ENCODE measurements around the gene RTCA. TPM values are rescaled to one million over a fixed set of nuclear protein-coding genes. Genes with fewer than 3 reads are reported as not detected.

Gene RTCA
- polyA plus RNA-seq, 3 donors, result 19.6 to 24.2 (median 20.9) TPM

GRCh38 chr1:100299521-100300222 lies 33.7 kb downstream of the RTCA start:
- H3K27ac ChIP-seq (ENCODE audit: low read depth, low read length), result no peak overlapping the region
- WGBS, 3 donors, result 64 to 87% (median 75%) methylated on average over 6 of the region's 6 CpGs

DNA sequence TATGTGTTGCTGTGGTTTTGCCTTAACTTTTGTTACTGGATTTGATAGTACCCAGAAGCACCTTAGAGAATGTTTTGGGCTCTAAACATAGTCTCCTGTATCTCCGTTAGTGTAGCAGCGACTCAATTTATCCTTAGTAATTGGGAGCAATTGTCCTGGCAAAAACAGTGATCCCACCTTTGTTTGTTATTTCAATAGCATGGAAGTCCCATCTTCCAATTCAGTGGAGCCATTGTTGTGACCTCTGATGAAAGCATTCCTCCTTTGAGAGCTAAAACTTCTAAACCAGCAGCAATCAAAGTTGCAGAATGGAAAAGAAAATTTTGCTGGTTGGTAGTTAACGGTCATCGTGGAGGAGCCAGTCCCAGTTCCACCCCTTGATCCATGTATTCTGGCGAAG lies 34.7 kb downstream of the RTCA start:
- WGBS, 3 donors, result 91 to 94% (median 94%) methylated on average over 5 of the region's 5 CpGs
- H3K27ac ChIP-seq (ENCODE audit: low read depth, low read length), result no peak overlapping the region

- H3K27ac ChIP-seq (ENCODE audit: low read depth, low read length), result no peak overlapping the region
- 90 to 95% (median 94%) methylated on average over 2 of the region's 2 CpGs for WGBS, 3 donors
These were observed 36.7 kb downstream of the RTCA start for GRCh38 chr1:100302739-100303138.

GRCh38 chr1:100304227-100304626 lies 38.2 kb downstream of the RTCA start:
- H3K27ac ChIP-seq (ENCODE audit: low read depth, low read length), result no peak overlapping the region
- WGBS, 3 donors, result 93 to 96% (median 93%) methylated on average over 2 of the region's 2 CpGs

- 75 to 90% (median 88%) methylated on average over 3 of the region's 3 CpGs for WGBS, 3 donors
- no peak overlapping the region for H3K27ac ChIP-seq (ENCODE audit: low read depth, low read length)
These were observed 38.9 kb downstream of the RTCA start for GRCh38 chr1:100304921-100305320.

- no peak overlapping the region for H3K27ac ChIP-seq (ENCODE audit: low read depth, low read length)
These were observed 39.9 kb downstream of the RTCA start for GRCh38 chr1:100305954-100306353.

GRCh38 chr1:100306735-100307313 lies 40.8 kb downstream of the RTCA start:
- no peak overlapping the region for H3K27ac ChIP-seq (ENCODE audit: low read depth, low read length)
- 67 to 88% (median 81%) methylated on average over 2 of the region's 2 CpGs for WGBS, 3 donors

More at GRCh38 chr1:100305954-100306353, 39.9 kb downstream of the RTCA start:
- 92 to 93% (median 92%) methylated on average over 3 of the region's 3 CpGs for WGBS, 3 donors

DNA sequence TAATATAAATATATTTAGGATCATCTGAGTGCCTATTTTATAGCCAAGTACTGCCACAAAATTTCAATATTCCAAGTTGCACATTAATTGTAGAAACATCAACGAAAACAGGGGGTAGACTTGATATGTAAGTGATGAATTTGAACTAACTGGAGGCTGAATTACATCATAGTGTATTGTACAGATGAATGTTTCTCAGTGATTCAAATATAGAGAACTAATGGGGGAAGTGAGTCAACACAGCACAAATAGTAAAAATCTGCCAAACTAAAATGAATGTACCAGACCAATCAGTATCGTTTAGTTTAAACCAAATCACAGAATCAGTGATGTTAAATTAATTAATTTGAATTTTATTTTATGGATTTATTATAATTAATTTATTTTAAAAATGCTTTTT lies 42.8 kb downstream of the RTCA start:
- no peak overlapping the region for H3K27ac ChIP-seq (ENCODE audit: low read depth, low read length)
- WGBS, 3 donors, result 69 to 78% (median 72%) methylated on average over 2 of the region's 2 CpGs

DNA sequence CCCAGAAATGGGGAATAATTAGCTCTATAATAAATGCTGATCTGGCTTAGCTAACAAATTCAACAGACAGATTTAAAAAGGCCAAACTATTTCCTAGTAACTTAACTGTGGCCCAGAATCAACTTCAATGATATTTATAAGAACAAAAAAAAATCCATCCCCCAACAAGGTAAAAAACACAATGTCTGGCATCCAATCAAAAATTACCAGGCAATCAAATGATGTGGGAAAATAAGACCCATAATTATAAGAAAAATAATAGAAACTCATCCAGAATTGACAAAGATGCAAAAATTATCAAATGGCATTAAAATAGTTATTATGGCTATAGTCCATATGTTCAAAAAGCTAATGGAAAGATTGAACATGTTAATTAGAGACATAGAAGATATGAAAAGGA lies 43.8 kb downstream of the RTCA start:
- no peak overlapping the region for H3K27ac ChIP-seq (ENCODE audit: low read depth, low read length)

DNA sequence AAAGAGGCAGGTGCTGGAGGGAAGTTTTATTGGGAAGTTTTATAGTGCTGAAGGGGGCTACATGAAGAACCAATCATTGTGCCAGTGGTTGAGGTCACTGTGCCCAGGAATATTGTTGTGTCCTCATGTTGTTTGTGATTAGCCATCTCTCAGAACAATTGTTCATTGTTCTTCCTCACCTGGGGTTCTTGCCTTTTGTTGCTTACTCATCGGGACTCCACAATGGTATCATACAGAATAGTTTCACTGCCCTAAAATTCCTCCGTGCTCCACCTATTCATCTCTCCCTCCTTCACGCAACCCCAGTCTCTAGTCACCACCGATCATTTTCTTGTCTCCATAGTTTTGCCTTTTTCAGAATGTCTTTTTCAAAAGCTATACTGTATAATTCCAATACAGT lies 47.4 kb downstream of the RTCA start:
- 58 to 86% (median 85%) methylated on average over 4 of the region's 4 CpGs for WGBS, 3 donors
- H3K27ac ChIP-seq (ENCODE audit: low read depth, low read length), result no peak overlapping the region

- H3K27ac ChIP-seq (ENCODE audit: low read depth, low read length), result no peak overlapping the region
These were observed 50.6 kb downstream of the RTCA start for GRCh38 chr1:100316622-100317021.

GRCh38 chr1:100320311-100321099 lies 54.5 kb downstream of the RTCA start:
- 85 to 92% (median 88%) methylated on average over 2 of the region's 2 CpGs for WGBS, 3 donors

DNA sequence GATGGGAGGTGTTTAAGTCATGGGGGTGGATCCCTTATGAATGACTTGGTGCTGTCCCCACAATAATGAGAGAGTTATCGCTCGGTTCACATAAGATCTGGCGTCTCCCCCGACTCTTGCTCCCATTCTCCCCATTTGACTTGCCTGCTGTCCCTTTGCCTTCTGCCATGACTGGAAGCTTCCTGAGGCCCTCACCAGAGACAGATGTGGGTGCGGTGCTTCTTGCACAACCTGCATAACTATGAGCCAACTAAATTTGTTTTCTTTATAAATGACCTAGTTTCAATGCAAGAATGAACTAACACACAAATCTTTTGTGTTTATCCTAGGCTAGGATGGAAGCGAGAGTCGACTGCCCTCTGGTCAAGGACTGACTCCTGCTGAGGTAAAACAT lies 55.1 kb downstream of the RTCA start:
- whole genome bisulfite sequencing, 3 donors, result 90 to 96% (median 94%) methylated on average over 7 of the region's 7 CpGs
- H3K27ac ChIP-seq (ENCODE audit: low read depth, low read length), result no peak overlapping the region

More at GRCh38 chr1:100320311-100321099, 54.5 kb downstream of the RTCA start:
- no peak overlapping the region for H3K27ac ChIP-seq (ENCODE audit: low read depth, low read length)

DNA sequence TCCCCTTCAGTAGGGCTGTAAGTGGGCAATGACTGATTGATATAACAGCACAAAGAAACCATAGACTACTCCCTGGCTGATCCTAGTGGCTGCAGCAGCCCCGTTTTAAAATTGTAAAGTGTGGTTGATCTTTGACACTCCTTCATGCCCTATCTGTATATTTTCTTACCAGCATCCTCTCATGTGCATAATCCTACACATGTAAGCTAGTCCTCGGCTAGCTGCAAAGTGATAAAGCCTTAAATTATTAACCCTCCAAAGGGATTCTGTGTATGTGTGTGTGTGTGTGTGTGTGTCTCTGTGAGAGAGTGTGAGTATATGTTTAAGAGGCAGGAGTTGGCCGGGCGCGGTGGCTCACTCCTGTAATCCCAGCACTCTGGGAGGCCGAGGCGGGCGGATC lies 55.5 kb downstream of the RTCA start:
- no peak overlapping the region for H3K27ac ChIP-seq (ENCODE audit: low read depth, low read length)
- 85 to 93% (median 90%) methylated on average over 7 to 8 of the region's 8 CpGs for WGBS, 3 donors

DNA sequence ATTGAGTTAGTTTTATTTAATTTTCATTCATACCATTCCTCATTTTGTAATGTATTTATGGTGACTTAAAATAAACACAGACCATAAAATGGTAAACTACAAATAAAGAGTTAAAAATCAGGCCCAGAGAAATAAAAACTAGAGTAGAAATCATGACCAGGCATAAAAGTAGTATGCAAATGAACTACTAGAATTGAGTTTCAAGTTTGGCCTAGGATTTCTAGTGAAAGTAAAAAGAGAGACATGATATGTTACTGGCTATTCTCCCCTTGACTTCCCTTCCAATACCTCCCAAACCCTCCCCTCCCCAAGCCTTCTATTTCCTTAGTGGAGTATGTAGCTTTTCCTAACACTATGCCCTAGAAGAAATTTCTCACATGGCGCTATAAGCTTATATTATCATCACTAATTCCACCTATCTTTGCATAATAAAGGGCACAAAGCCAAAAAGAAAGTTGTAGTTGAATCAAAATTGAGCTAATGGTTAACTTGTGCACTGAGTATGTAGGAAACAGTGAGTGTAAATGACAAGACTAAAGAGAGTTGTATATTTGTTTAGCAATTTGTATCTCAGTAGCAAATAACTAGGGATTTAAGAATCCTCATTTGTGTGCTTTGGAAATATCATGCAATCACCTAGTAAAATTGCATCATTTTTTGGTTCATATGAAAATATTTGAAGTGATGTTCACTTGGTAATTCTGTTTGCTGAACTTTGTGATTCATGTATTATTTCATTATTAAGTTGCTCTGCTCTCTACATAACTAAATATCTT lies 56.6 kb downstream of the RTCA start:
- H3K27ac ChIP-seq (ENCODE audit: low read depth, low read length), result no peak overlapping the region
- WGBS, 3 donors, result 44 to 85% (median 71%) methylated on average over 1 of the region's 1 CpG

DNA sequence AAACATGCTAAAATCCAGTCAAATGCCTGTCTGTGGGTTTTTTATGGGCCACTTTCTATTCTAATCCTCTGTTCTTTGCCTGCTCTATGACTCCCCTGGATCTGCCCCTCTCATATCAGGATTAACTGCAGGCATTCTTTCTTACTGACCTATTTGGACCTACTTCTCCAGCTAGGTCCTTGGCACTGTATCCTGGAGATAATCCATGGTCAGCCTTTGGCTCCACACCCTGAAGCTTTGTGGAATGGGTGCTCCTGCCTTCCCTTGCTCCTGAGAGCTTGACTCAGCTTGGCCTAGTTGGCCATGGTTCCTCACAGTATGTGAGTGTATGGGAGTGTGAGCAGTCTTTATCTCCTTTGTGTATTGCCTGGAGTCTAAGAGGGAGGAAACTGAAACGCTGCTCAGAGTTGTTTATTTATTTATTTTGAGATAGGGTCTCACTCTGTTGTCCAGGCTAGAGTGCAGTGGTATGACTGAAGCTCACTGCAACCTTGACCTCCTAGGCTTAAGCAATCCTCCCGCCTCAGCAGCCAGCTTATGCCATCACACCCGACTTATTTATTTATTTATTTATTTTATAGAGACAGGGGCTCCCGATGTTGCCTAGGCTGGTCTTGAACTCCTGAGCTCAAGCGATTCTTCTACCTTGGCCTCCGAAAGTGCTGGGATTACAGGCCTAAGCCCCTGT lies 57.5 kb downstream of the RTCA start:
- H3K27ac ChIP-seq (ENCODE audit: low read depth, low read length), result no peak overlapping the region
- 77 to 83% (median 79%) methylated on average over 6 of the region's 6 CpGs for WGBS, 3 donors

DNA sequence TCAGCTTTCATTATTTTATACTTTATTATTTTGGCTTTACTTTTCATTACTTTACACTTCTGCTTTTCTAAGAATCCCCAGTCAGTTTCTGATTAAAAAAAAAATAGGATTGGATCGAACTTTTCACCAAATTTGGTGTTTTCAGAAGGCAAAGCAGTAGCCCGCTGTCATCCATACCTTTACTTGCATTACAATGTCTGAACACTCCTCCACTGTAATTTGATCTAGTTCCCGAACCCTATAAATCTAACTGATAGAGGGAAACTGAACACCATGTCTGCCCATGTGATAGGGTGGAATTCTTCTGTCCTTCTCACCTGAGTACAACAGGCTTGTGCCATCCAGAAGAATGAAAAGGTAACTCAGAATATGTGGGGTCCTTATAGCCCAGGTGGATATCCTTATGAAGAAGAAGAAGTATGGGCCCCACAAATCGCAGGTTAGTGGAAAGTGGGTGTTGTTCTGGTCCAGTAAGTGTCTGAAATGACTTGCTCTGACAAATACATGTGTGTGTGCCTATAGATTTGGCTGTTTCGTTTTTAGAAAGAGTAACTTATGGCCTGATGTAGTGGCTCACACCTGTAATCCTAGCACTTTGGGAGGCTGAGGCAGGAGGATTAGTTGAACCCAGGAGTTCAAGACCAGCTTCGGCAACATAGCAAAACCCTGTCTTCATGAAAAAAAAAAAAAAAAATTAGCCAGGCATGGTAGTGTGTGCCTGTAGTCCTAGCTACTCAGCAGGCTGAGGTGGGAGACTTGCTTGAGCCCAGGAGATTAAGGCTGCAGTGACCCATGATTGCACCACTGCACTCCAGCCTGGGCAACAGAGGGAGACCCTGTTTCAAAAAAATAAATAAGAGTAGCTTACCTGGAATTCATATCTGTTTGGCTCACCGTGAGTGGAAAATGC lies 59.7 kb downstream of the RTCA start:
- H3K27ac ChIP-seq (ENCODE audit: low read depth, low read length), result no peak overlapping the region
- WGBS, 3 donors, result 80 to 90% (median 84%) methylated on average over 7 of the region's 7 CpGs

Measured in adipose tissue (tissue), 3 donors.